ENCODE results near the gene IZUMO1R.
"Not testable (repeated sequence)": the region's sequence is repeated elsewhere in the genome, so short reads cannot be mapped to it uniquely, and the experiment has no call there.

The IZUMO1R gene

GRCh38 chr11:94326947-94327346 lies 22.6 kb downstream of the IZUMO1R start:
- DNase-seq (ENCODE audit: low spot score), result no peak

- DNase-seq (ENCODE audit: low spot score), result no peak
Measured at GRCh38 chr11:94328587-94329080, 24.3 kb downstream of the IZUMO1R start.

- no peak for DNase-seq (ENCODE audit: low spot score)
Measured at GRCh38 chr11:94329501-94329900, 25.1 kb downstream of the IZUMO1R start.

GRCh38 chr11:94330789-94331188 lies 26.4 kb downstream of the IZUMO1R start:
- no peak for DNase-seq (ENCODE audit: low spot score)

- DNase-seq (ENCODE audit: low spot score), result no peak
Measured at GRCh38 chr11:94332814-94333213, 28.4 kb downstream of the IZUMO1R start.

GRCh38 chr11:94336033-94336432 lies 31.7 kb downstream of the IZUMO1R start:
- no peak for DNase-seq (ENCODE audit: low spot score)

GRCh38 chr11:94338651-94339050 lies 34.3 kb downstream of the IZUMO1R start:
- DNase-seq (ENCODE audit: low spot score), result no peak

- no peak for DNase-seq (ENCODE audit: low spot score)
Measured at GRCh38 chr11:94342250-94342649, 37.9 kb downstream of the IZUMO1R start.

GRCh38 chr11:94343495-94343894 lies 39.1 kb downstream of the IZUMO1R start:
- no peak for DNase-seq (ENCODE audit: low spot score)

GRCh38 chr11:94346311-94346710 lies 41.9 kb downstream of the IZUMO1R start:
- not testable (repeated sequence) for DNase-seq (ENCODE audit: low spot score)

GRCh38 chr11:94350850-94351563 lies 46.6 kb downstream of the IZUMO1R start:
- DNase-seq (ENCODE audit: low spot score), result not testable (repeated sequence)

All from iPS-NIHi11 (cell line).